Naive B cell (primary cell): ENCODE results near the gene FAM13A. TPM values are rescaled to one million over a fixed set of nuclear protein-coding genes. Genes with fewer than 3 reads are reported as not detected.
"Not testable (repeated sequence)": the region's sequence is repeated elsewhere in the genome, so short reads cannot be mapped to it uniquely, and the experiment has no call there.

Experiments
- ATAC-seq, 2 donors: fragments of 150-1000 bp; cut with Tn5 transposase; 2 replicates each; pipeline ENCODE4 v1.10.0; 2021; ENCODE audit warnings: low read depth in 2 of 2, mild to moderate bottlenecking in 2 of 2, moderate library complexity in 2 of 2
- DNase-seq: peaks from one replicate; pipeline ENCODE4 v3.0.0; 2022
- H3K27ac Mint-ChIP-seq, 6 donors: one replicate each; pipeline ENCODE4 v1.8.0; 2020 to 2022; ENCODE audit warnings: mild to moderate bottlenecking in 6 of 6, mixed read lengths in 6 of 6, moderate library complexity in 5 of 6, inconsistent platforms in 2 of 6
- H3K27me3 Mint-ChIP-seq, 3 donors: one replicate each; pipeline ENCODE4 v1.8.0; 2021 to 2022; ENCODE audit warnings: mixed read lengths in 3 of 3, mild to moderate bottlenecking in 1 of 3
- H3K36me3 Mint-ChIP-seq, 2 donors: one replicate each; pipeline ENCODE4 v1.8.0; 2020 to 2022; ENCODE audit warnings: mixed read lengths in 2 of 2, inconsistent platforms in 1 of 2, mild to moderate bottlenecking in 1 of 2
- H3K4me1 Mint-ChIP-seq, 3 donors: one replicate each; pipeline ENCODE4 v1.8.0; 2020 to 2022; ENCODE audit warnings: mixed read lengths in 3 of 3, inconsistent platforms in 1 of 3, mild to moderate bottlenecking in 1 of 3, moderate library complexity in 1 of 3
- H3K4me3 Mint-ChIP-seq, 8 donors: one replicate each; pipeline ENCODE4 v1.8.0; 2020 to 2022; ENCODE audit warnings: mild to moderate bottlenecking in 8 of 8, mixed read lengths in 8 of 8, moderate library complexity in 8 of 8, inconsistent platforms in 2 of 8
- H3K9me3 Mint-ChIP-seq, 7 donors: one replicate each; pipeline ENCODE4 v1.8.0; 2020 to 2022; ENCODE audit warnings: mixed read lengths in 7 of 7, mild to moderate bottlenecking in 5 of 7, inconsistent platforms in 2 of 7, moderate library complexity in 1 of 7
- polyA plus RNA-seq, 6 donors: library from polyadenylated mRNA; unstranded; fragments of 300-500 nt; fragmentation: Illumina TruSeq; gene quantifications; one replicate each; pipeline ENCODE4 v1.2.3, GENCODE V29; 2021; ENCODE audit warnings: low read depth in 6 of 6

The FAM13A gene
- polyA plus RNA-seq, 6 donors from 2014 or later: 0.41 to 1.8 (median 0.61) TPM

DNA sequence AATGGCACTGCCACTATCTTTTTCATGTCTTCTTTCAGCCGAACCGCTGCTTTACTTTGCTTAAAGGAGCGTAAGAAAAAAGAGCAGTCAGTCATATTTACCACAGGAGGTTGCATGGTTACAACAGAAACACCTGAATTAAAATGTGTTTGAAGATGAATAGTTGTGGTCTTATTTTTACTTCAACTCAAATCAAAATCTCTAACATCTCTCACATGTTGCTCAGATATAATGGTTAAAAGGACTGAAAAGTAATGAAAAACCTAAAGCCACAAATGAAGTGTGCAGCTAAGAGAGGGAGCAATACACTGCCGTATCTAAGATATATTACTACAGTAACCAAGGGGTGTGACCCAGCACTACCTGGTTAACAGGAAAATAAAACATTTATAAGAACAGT lies 27.4 kb downstream of the FAM13A start:
- Mint-ChIP-seq H3K4me3 (no peak overlapping the region), H3K4me1 (no peaks in the 10 kb centered on the region), H3K36me3 (no peaks in the 10 kb centered on the region), H3K9me3 (peaks cover 0 to 6% (median under 1%) of the 10 kb centered on the region in 7 donors), H3K27me3 (no peaks in the 10 kb centered on the region), H3K27ac (no peak overlapping the region)
- DNase-seq: no peak
- ATAC-seq: no peak

DNA sequence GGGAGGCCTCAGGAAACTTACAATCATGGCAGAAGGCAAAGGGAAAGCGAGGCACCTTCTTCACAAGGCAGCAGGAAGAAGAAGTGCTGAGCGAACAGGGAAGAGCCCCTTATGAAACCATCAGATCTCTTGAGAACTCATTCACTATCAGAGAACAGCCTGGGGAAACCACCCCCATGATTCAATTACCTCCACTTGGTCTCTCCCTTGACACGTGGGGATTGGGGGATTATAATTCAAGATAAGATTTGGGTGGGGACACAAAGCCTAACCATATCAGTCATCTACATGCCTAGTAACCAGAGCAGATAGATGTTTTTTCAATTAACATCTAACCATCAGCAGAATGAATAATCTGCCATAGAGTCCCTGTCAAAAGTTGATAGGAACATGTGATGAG lies 30.4 kb downstream of the FAM13A start:
- no peak overlapping the region for H3K27ac Mint-ChIP-seq
- H3K36me3 Mint-ChIP-seq: no peaks in the 10 kb centered on the region

DNA sequence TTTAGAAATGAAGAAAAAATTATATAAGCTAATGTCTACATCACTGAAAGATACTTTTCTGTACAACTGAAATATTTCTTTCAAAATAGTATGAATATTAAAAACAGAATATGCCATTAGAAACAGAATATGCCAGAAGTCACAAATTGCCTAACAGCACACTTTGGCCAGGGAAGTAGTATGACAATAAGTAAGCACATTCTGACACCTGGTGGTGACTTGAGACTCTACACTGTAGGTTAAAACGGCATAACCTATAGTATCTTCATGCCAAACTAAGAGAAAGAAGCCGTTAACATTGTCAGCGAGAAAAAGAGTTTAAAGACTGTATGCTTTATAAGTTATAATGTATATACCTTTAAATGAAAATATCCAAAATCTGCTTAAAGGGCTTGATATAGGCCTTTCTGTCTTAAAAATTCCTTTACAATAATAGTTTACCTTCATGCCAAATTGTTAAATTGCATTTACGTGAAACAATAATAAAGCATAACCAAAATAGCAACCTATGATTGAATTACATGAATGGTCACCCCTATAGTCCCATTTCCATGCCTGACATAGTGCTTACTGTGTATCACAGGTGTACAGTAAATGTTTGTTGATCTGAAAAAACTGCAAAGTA lies 32.8 kb downstream of the FAM13A start:
- Mint-ChIP-seq H3K36me3 (no peaks in the 10 kb centered on the region), H3K9me3 (no peaks in the 10 kb centered on the region), H3K27ac (no peak overlapping the region), H3K4me3 (no peak overlapping the region), H3K27me3 (no peaks in the 10 kb centered on the region), H3K4me1 (no peaks in the 10 kb centered on the region)
- ATAC-seq (peak; percentile 81 to 88), DNase-seq (peak; percentile 47)

More for the DNA sequence above, 30.4 kb downstream of the FAM13A start:
- Mint-ChIP-seq H3K27me3 (no peaks in the 10 kb centered on the region), H3K4me3 (no peak overlapping the region), H3K9me3 (no peaks in the 10 kb centered on the region), H3K4me1 (no peaks in the 10 kb centered on the region)
- DNase-seq (no peak), ATAC-seq (no peak)

DNA sequence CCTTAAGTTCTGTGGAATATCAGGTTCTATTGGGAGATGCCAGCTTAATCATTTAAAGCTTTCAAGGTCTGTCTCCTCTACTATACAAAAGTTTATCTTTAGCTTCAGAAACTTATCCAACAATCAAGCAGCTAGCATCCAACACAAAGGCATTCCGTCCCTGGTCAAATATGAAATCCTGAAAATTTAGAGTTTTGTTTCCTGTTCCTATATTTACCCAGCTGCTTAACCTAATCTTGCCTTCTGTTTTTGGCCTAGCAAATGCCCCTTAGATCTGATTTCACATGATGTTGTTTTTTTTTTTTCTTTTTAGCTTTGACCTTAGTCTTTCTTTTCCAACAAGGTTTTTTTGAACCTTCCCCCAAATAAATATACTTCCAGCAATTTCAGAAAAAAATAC lies 33.8 kb downstream of the FAM13A start:
- H3K27ac Mint-ChIP-seq: no peak overlapping the region
- no peaks in the 10 kb centered on the region for H3K27me3 Mint-ChIP-seq
- H3K4me3 Mint-ChIP-seq: no peak overlapping the region
- no peaks in the 10 kb centered on the region for H3K9me3 Mint-ChIP-seq
- H3K4me1 Mint-ChIP-seq: no peaks in the 10 kb centered on the region
- ATAC-seq: no peak
- no peaks in the 10 kb centered on the region for H3K36me3 Mint-ChIP-seq
- no peak for DNase-seq

DNA sequence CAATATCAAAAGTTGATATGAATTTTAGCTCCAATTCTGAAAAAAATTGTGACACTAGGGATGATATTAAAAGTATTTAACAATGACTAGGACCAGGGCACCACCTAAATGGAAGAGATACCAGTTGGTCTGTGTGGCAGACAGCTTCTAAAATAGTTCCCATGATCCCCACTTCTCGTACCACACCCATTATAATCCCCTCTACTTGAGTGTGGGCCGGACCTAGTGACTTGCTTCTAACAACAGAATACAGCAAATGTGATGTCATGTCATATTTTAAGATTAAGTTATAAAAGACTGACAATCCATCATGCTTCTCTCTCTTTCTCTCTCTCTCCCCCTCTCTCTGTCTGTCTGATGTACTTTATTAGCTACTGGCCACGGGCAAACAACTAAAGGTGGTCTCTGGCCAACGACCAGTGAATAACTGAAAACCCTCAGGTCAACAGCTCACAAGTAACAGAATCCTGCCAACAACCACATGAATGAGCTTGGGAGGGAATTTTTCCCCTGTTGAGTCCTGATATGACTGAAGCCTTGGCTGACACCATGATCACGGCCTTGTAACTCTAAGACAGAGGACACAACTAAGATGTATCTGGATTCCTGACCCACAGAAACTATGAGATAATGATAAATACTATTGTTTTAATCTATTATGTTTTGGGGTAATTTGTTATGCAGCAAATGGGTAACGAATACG lies 34.4 kb downstream of the FAM13A start:
- Mint-ChIP-seq H3K4me1 (no peaks in the 10 kb centered on the region), H3K36me3 (no peaks in the 10 kb centered on the region), H3K27me3 (no peaks in the 10 kb centered on the region), H3K27ac (peak overlapping the region in 2 of 6 donors; percentile 8 to 43), H3K9me3 (no peaks in the 10 kb centered on the region), H3K4me3 (no peak overlapping the region)
- DNase-seq (no peak), ATAC-seq (no peak)

DNA sequence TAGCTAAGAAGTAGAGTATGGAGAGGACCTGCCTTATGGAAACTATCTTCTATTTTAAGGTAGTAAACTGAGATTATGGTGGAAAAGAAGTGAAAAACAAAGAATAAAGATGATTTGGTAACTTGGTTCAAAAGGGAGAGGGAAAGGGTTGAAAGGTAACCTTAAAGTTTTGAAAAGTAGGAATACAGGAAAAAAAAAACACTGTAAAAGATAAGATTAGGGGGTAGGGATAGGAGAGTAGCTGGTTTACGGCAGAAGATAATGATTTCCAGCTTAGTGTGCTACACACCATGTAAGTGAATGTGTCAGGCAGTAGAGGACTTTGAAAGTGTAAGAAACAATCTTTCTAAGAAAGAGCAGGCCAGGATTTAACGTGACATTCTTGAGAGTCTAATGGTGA lies 35.3 kb downstream of the FAM13A start:
- ATAC-seq (no peak), DNase-seq (no peak)
- no peaks in the 10 kb centered on the region for H3K4me1 Mint-ChIP-seq
- H3K27ac Mint-ChIP-seq: peak overlapping the region in 1 of 6 donors; percentile 6
- H3K27me3 Mint-ChIP-seq: no peaks in the 10 kb centered on the region
- no peaks in the 10 kb centered on the region for H3K36me3 Mint-ChIP-seq
- no peaks in the 10 kb centered on the region for H3K9me3 Mint-ChIP-seq
- H3K4me3 Mint-ChIP-seq: no peak overlapping the region

DNA sequence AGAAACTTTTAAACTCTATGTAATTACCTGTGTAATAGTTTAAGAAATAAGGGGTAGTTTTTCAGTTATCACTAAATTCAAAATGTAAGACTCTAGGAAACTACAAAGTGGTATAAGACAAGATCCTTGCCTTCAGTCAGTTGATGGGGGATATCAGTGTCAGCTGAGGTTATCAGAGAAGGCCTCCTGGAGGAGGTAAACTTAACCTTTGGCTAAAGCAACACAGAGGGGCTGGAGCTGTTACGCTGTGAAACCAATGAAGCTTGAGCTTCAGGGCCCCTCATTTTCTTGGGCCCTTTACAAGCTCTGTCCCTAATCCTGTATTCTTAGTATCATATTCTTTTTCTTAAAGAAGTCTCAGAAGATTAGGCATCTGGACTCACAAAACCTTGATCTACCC lies 35.9 kb downstream of the FAM13A start:
- H3K4me1 Mint-ChIP-seq: no peaks in the 10 kb centered on the region
- no peaks in the 10 kb centered on the region for H3K27me3 Mint-ChIP-seq
- H3K27ac Mint-ChIP-seq: peak overlapping the region in 1 of 6 donors; percentile 0
- no peaks in the 10 kb centered on the region for H3K36me3 Mint-ChIP-seq
- ATAC-seq (no peak), DNase-seq (no peak)
- H3K4me3 Mint-ChIP-seq: no peak overlapping the region
- no peaks in the 10 kb centered on the region for H3K9me3 Mint-ChIP-seq

DNA sequence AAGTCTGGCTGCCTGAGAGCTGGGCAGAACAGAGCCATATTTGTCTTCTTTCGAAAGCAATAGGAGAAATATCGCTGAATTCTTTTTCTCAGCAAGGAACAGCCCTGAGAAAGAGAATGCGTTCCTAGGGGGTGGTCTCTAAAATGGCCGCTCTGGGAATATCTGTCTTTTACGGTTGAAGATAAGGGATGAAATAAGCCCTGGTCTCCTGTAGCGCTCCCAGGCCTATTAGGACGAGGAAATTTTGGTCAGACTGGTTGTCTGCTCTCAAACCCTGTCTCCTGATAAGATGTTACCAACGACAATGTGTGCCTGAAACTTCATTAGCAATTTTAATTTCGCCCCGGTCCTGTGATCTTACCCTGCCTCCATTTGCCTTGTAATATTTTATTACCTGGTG lies 42.1 kb downstream of the FAM13A start:
- not testable (repeated sequence) for H3K4me1 Mint-ChIP-seq, H3K27me3 Mint-ChIP-seq, DNase-seq, H3K4me3 Mint-ChIP-seq, H3K36me3 Mint-ChIP-seq, ATAC-seq, H3K27ac Mint-ChIP-seq
- H3K9me3 Mint-ChIP-seq: peaks cover 0 to 23% (median 14%) of the 10 kb centered on the region in 7 donors

DNA sequence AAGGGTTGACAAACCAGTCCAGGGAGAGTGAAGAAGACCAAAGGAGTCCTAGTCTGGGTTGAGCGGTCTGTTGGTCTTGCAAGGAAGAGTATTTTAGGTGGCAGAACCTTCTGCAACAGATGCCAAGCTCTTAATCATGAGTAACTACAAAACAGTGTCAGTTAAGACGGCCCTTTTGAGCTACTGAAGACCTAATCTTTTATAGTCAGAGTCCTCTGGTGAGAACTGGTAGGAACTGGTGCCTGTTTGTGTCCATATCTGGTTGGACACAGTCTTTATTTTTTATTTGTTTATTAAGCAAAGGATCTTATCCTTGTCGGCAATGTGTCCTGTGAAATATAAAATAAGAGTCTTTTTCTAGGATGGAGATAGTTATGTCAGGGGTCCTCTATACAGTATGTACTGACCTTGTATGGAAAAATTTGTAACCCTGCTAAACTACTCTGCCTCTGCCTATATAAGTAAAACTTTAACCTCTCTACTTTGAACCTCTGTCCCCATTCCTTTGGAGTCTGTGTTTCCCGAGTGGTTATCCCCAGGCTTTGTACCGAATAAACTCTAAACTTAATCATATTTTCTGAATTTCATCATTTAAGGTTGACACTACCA lies 47.1 kb downstream of the FAM13A start:
- Mint-ChIP-seq H3K4me1 (no peaks in the 10 kb centered on the region), H3K9me3 (peaks cover 0 to 18% (median 11%) of the 10 kb centered on the region in 7 donors), H3K36me3 (no peaks in the 10 kb centered on the region), H3K27me3 (no peaks in the 10 kb centered on the region), H3K27ac (no peak overlapping the region), H3K4me3 (no peak overlapping the region)
- DNase-seq: no peak
- no peak for ATAC-seq

DNA sequence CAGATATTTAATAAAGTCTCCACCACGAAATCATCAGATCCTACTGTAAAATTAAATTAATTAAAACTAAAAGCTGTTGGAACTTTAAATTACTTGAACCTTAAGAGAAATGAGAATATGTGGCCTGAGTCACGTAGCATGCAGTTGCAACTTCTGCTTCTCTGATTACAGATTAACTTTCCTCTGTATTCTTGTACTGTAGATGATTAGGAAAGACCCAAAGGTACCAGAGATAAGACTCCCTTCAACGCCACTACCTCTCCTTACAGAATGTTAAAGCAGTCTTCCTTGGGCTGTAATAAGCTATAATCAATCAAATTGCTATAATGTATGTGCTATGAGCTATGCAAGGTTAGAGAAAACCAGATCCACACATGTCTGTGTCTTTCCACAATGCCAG lies 47.9 kb downstream of the FAM13A start:
- Mint-ChIP-seq H3K27me3 (no peaks in the 10 kb centered on the region), H3K36me3 (no peaks in the 10 kb centered on the region), H3K9me3 (peaks cover 0 to 10% (median 4%) of the 10 kb centered on the region in 7 donors)

DNA sequence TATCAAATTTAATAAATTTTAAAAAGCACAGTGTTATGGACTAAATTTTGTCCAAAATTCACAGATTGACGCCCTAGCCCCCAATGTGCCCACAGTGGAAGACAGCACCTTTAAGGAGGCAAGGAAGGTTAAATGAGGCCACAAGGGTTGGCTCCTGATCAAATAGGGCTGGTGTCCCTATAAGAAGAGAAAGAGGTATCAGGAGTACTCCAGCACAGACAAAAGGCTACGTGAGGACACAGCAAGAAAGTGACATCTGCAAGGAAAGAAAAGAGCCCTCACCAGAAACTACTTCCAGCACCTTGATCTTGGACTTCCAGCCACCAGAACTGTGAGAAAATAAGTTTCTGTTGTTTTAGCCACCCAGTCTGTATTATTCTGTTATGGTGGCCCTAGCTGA lies 48.8 kb downstream of the FAM13A start:
- no peaks in the 10 kb centered on the region for H3K27me3 Mint-ChIP-seq
- H3K4me1 Mint-ChIP-seq: no peaks in the 10 kb centered on the region
- H3K4me3 Mint-ChIP-seq: no peak overlapping the region
- ATAC-seq: no peak
- no peak for DNase-seq
- H3K9me3 Mint-ChIP-seq: peaks cover 0 to 9% (median 0%) of the 10 kb centered on the region in 7 donors
- H3K36me3 Mint-ChIP-seq: no peaks in the 10 kb centered on the region
- H3K27ac Mint-ChIP-seq: no peak overlapping the region

More for the DNA sequence above, 47.9 kb downstream of the FAM13A start:
- Mint-ChIP-seq H3K4me1 (no peaks in the 10 kb centered on the region), H3K27ac (no peak overlapping the region), H3K4me3 (no peak overlapping the region)
- no peak for ATAC-seq
- DNase-seq: no peak

DNA sequence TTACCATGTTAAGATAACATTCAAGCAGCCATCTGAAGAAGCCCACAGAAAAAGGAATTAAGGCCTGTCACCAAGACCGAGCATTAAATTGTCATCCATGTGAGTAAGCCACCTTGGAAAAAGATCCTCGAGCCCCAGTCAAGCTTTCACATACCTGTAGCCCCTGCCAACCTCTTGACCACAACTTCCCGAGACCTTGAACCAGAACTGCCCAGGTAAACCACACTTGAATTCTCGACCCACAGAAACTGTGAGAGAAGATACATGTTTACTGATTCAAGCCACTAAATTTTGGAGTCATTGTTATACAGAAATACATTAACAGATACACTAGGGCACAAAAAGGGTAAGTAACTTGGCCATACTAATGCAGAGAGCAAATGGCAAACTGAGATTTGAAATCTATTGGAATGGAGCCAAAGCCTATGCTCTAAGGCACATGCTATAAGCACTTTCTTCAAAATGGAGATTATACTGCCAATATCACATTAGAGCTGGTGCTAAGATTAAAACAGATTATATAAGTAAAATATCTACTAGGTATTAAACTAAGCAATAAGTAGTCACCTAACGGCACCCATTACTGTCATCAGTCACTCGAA lies 49.5 kb downstream of the FAM13A start:
- ATAC-seq: no peak
- H3K27ac Mint-ChIP-seq: no peak overlapping the region
- DNase-seq: no peak
- H3K4me3 Mint-ChIP-seq: no peak overlapping the region
- peaks cover 0 to 9% (median 0%) of the 10 kb centered on the region in 7 donors for H3K9me3 Mint-ChIP-seq
- no peaks in the 10 kb centered on the region for H3K36me3 Mint-ChIP-seq
- H3K4me1 Mint-ChIP-seq: no peaks in the 10 kb centered on the region
- no peaks in the 10 kb centered on the region for H3K27me3 Mint-ChIP-seq

DNA sequence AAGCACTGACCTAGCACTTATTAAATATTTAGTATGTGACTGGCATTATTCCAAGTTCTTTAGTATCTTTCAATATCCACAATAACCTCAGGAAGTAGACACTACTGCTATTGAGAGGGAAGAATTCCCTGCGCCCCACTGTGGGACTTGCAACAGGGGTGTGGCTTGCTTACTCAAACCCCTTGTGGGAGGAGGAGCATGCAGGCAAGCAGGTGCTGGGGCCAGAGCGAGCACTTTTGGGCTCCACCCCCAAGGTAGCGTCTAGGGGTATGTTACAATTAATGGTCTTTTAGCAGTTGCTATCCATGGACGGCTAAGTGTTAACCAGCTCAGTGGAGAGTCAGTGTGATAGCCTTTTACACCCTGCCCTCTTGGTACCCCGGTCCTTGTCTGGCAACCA lies 50.7 kb downstream of the FAM13A start:
- Mint-ChIP-seq H3K27me3 (no peaks in the 10 kb centered on the region), H3K4me3 (no peak overlapping the region), H3K27ac (no peak overlapping the region), H3K4me1 (no peaks in the 10 kb centered on the region), H3K36me3 (no peaks in the 10 kb centered on the region), H3K9me3 (peaks cover 0 to 9% (median 0%) of the 10 kb centered on the region in 7 donors)
- no peak for ATAC-seq
- DNase-seq: no peak

DNA sequence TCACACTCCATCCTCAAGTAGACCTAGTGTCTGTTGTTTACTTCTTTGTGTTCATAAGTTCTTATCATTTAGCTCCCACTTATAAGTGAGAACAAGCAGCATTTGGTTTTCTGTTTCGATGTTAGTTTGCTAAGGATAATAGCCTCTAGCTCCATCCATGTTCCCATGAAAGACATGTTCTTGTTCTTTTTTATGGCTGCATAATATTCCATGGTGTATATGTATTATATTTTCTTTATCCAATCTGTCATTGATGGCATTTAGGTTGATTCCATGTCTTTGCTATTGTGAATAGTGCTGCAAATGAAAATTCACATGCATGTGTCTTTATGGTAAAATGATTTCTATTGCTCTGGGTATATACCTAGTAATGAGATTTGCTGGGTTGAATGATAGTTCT lies 51.9 kb downstream of the FAM13A start:
- DNase-seq, H3K27ac Mint-ChIP-seq, H3K9me3 Mint-ChIP-seq, ATAC-seq, H3K4me3 Mint-ChIP-seq, H3K4me1 Mint-ChIP-seq, H3K27me3 Mint-ChIP-seq, H3K36me3 Mint-ChIP-seq: not testable (repeated sequence)
